Stimulated activated CD8-positive, alpha-beta memory T cell treated with anti-CD3 and anti-CD28 coated beads, Interleukin-4, amount 100 ng/mL, for 24 hours (primary cell): ENCODE measurements around the gene CYP24A1.

Source experiments
- DNase-seq: peaks from one replicate; pipeline ENCODE4 v3.0.0-alpha.2; 2020; ENCODE audit warnings: low read depth

CYP24A1 gene

DNA sequence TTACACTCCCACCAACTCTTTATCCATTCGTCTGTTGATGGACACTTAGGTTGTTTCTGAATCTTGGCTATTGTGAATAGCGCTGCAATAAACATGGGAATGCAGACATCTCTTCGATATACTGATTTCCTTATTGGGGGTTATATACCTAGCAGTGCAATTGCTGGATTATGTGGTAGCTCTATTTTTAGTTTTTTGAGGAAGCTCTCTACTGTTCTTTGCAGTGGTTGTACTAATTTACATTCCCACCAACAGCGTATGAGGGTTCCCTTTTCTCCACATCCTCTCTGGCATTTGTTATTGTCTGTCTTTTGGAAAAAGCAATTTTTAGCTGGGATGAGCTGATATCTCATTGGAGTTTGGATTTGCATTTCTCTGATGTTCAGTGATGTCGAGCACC, 29.5 kb upstream of the CYP24A1 start:
- DNase-seq, result no peak

DNA sequence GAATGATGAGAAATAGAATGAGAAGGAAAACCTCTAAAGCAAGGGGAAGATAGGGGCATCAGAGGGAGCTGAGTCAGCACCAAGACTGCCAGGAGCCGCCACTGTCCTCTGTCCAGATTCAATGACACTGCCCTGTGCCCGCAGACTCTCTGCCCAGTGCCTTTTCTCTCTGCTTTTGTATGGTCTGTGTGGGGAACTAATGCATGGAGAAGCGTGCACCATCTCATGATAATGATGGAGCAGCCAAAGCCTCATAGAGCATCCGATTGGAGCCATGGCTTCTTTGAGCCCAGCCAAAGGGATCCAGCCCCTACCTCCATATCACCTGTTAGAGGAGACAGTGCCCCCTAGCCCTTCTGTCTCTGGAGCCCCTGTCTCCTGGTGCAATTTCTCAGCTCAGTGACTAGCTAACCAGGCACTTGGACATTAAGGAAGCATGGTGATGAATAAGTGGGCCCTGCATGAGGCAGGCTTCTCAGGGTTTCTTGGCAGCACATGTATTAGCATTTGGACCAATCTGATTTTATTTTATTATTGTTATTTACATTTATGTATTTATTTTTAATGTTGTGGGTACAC, 27.6 kb upstream of the CYP24A1 start:
- no peak for DNase-seq

DNA sequence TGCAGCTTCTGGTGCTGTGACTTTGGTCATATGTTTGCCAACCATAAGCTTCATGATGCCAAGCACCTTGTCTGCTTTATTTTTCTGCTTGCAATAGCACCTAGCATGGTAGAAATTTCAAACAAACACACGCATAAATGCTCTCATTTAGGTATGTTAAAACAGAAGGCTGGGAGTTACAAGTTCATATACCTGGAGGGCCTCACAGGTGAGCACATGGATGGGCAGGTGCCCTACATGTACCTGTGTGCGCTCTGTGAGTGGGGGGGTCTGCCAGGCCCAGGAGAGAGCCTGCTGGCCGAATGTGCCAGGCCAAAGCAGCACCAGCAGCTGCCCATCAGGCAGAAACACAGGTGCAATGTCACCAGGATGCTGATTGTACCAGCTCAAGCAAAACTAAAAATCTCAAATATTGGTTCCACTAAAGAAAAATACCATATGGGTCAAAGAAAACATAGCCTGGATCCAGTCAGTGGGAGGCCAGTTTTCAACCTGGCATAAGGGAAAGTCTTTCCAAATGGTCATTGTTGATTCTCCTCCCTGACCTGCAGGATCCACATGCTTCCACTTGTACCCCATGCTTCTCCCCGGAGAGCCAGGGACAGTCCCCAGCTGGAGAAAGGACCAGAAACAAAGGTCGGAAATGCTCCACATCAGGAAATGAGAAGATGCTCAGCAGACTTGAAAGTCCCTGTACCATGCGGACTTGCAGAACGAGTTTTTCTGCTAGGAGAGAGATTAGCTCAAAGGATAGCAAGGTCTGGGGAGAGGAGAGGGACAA, 26.9 kb upstream of the CYP24A1 start:
- DNase-seq, result no peak

DNA sequence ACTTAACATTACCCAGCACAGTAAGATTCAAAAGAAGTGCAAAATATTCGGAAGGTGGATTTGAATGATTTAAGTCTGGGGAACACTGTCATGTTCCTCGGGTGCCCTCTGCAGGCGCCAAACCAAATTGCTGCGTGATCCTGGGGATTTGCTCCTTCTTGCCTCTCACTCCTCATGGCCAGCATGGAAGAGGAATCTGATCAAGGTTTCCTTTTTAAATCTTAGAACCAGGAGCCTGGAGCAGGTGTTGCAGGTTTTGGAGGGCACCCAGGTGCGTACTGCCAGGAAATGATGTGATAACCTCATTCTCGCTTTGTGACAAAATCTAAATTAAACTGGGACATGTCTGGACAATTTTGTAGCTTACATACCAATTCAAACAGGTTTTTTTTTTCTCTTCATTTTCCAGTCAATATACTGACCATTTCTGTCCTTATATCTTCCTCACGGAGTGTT, 26.0 kb upstream of the CYP24A1 start:
- peak; percentile 57 for DNase-seq

DNA sequence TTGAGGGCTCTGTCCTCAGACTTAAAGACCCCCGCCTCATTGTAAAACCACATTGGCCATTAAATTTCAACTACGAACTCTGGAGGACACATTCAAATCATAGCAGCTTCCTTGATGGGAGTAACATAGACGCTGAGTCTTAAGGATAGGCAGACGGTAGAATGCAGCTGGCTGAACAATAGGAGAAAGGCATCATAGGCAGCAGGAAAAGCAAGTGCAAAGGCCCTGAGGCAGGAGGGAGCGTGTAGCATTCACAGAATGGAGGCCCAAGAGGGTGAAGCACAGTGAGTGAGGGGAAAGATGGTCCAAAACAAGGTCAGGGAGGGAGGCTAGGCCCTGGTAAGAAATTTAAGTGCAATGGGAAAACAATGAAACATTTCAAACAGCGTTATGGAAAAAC, 25.5 kb upstream of the CYP24A1 start:
- no peak for DNase-seq

DNA sequence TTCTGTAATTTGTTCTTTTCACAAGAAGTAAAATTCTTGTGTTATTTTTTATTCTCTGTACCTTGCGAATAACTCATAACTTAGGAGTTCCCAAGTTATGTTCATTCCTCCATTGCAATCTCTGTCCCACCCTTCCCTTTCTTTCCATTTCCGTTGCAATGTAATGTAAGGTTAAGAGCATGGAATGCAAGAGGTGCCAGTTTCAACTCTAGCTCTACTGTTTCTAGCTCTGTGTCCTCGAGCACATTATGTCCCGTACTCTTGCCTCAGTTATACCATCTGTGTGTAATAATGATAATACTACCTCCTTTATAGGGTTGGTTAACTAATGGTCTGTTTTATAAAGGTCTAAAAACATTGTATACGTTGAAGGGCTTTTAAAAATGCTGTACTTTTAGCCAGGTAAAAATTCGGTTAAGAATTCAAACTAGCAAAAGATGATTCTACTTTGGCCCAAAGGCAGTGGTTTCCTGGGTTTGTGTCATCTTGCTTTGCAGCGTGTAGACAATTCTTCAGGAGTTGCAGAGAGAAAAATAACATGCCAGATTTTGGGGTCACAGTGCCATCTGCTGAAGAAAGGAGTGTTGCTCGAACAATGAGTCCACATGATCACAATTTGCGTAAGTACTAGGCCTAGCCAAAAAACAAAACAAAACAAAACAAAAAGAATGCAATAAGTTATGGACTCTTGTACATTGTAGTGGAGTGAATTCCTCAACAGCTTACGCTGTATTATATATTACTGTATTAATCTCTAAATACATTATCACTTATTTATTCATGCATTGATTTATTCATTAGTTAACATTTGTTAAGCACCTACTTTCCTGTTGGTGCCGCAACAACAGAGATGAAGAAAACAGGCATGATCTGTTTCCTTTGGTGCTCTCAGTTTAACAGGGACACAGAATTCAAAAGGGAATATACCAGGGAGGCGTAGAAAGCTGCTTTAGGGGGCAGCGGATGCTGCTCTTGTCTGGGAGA, 24.1 kb upstream of the CYP24A1 start:
- DNase-seq, result no peak

DNA sequence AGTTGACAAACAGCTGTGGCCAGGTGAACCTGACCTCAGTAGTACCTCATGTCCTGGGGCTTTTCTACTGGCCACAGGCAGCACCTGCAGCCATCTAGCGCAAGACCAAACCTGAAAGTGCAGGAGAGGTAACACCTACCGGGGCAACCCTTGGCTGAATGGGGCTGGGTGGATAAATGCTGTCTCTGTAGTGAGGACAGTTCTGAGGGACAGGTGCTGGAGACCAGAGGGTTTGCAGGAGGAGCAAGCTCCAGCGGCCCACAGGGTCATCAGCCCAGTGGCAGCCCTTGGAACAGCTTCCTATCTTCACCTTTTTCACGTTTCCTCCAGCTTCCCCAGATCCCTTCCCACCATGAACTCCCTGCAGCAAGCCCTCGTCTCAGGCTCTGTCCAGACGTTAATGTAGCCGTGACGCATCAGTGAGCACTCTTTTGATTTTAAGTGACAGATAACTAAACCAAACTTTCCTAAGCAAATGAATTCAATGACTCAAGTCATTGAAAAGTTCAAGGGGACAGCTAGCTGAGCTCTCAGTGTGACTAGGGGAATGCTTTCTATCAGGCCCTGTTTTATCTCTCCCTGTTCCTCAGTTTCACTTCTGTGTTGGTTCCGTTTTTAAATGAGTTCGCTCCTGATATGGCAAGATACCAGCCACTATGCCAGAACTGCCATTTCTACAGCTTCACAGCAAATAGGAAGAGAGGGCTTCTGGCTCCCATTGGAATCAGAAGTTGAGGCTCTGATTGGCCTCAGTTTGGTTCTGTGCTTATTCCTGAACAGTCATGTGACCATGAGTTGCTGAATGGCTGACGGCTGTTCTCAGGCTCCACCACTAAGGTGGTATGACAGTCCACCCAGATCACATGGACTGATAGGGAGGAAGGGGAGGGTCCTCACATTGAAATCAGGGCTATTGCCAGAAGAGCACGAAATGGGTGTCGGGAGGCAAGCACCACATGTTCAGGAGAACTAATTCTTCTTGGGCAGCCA, 22.0 kb upstream of the CYP24A1 start:
- DNase-seq, result no peak

DNA sequence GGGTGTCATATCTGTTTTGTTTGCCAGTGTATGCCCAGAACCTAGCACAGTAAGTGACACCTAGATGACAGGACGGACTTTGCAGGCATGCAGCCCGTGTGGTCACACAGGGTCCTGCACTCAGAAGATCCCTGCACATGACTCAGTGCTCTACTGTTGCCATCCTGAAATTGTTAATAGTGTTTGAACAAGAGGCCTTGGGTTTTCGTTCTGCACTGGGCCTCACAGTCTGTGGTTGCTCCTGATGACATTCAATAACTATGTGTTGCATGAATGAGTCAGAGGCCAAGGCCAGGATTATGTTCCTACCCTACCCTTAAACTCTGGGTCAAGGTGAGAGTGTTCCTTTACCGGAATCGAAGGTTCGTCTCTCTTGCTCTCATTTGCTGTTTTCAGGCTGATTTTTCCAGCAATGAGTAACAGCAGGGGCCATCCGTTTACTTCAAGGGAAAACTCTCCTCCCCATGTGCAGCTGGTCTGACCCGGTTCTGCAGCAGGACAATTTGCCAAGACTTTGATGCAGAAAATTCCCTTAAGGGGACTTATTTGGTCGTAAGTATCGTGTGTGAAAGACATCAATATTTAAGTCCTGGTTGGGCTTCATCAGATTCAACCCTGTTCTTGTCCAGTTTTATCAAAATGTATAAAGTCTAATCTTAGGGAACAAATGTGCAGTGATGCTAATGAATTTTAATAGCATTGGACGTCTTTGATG, 21.1 kb upstream of the CYP24A1 start:
- DNase-seq, result no peak

DNA sequence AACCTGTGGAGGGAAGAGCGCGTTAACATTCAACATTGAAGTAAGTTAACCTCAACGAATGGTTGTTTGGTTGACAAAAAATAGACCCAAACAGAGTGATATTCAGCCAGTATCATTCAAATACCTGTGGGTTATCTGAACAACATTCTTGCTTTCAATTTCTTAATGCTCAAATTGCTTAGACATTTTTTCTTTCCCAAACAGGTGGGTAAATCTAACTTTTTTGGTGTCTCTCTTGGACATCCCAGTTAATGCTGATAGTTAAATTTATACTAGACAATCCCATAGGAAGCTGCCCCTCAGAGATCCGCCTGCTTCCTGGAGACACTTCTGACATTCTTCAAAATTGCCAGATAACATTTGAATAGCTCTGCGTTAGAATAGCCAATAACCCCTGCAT, 20.0 kb upstream of the CYP24A1 start:
- DNase-seq, result no peak

DNA sequence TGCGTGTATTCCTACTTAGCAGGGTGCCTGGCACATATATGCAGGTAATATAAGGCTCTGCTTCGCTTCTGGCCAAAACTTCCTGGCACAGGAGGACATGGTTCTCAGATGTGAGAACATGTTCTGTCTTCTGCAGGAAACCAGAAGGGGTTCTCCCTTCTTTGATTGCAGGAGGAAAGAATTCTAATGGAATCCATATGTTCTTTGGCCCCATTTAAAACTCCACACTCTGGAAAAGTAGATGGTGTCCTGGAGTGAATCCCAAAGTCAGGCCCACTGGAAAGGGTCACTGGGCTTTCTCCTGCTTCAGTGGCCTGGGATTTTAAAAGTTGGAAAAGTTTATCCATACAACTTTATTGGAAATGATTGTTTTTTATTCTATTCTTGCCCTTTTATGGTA, 16.4 kb upstream of the CYP24A1 start:
- no peak for DNase-seq

DNA sequence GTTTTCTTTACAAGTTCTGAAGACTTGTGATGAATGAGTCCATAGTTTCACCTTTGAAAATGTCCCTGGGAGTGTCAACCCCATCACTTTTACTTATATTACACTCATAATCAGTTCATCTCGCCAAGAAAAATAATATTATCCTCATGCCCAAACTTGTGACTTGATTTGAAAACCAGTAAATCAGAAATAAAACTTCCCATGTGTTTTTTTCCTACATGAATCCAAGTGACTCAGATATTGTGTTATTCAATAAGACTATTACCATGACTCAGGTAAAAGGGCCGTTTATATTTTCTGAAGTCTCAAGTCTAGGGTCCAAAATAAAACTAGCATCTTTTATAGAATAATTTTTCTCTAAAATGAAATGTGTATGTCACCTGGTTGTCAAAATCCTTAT, 15.8 kb upstream of the CYP24A1 start:
- no peak for DNase-seq

DNA sequence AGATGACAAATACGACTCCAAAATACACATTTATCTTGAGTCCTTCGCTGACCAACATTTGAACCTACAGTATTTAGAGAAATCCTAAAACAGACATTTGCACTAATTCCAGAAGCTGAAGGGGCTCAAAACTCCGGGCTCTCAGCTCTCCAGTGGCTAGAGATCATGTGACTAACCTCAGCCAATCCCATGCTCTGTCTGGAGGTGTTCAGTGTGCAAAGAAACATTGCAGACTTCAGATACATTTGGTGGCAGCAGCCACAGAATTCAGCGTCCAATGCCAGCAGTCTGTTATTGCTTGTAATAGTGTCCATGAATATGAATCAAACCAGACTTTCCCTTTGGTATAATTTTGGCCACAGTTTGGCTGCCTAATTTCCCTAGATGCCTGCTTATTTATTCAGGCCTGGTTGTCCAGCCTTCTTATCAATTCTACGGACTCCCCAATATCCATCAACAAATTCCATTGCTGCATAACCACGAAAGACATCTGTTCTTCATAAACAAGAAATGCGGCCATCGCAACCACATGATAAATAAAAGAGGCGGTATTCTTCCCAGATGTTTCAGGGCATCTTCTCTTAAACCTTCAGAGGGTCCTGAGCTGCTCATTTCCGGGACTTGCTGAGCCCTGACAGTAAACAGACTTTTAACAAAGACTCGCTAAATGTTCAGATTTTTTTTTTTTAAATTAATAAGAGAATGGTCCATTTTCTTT, 14.5 kb upstream of the CYP24A1 start:
- no peak for DNase-seq

DNA sequence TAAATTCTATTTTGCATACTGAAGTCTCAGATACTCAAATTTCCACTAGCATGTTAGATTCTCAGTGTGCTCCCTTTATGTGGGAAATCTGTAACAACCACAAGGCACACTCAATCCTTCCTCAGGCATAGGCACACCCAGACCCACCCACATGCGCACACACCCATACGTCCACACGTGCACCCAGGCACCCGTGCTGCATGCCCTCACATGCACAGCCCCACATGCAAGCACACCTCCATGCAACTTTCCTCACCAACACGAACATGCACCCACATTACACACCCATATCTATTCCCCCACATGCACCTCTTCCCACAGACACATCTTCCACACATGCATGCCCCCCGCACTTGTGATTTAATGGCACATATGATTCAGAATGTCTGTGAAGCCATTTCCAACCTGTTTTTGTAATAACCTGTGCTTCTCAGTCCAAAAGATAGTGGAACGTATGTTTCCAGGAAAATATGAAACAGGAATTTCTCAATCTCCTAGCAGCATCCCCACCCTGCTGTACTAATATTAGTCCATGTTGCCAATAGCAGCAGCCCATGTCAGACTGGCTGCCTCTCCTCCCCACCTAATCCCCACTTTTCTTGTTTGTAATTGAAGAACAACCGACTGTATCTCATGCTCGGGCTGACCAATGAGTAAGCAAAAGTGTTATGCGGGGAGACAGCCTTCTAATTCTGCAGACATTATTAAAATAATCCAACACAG, 11.3 kb upstream of the CYP24A1 start:
- DNase-seq, result no peak

DNA sequence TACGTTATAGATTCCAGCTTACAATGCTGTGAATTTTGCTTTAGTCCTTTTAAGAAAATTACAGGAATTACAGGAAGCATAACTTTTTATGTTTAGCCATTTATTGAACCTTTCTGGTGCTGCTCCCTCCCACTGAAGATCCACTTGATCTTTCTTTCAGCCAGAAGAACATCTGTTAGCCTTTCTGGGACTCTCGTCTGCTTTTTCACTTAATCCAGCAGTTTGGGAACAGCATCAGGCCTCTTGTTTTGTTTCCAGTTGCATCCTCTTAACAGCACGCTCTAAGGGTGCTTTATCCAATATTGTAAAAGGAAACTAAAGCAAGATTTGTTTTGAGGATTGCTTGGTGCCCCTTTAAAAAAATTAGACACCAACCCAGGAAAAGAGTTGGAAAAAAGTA, 10.3 kb upstream of the CYP24A1 start:
- DNase-seq, result no peak

DNA sequence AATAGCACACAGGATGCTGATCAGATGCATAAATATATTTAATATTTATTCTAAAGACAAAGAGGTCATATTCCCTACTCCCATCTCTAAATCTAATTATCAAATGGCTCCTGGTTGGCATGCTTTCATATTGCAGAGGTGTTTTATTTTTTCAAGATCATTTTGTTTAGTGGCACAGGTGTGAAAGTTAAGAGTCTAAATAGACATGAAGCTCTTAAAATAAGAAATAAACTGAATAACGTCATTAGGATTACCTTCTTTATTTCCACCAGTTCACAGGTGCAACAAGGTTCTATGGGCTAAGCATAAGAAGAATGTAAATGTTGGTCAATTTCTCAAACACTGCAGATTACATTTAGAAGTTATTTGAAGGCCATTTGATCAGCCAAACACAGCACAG, 7.1 kb upstream of the CYP24A1 start:
- no peak for DNase-seq

DNA sequence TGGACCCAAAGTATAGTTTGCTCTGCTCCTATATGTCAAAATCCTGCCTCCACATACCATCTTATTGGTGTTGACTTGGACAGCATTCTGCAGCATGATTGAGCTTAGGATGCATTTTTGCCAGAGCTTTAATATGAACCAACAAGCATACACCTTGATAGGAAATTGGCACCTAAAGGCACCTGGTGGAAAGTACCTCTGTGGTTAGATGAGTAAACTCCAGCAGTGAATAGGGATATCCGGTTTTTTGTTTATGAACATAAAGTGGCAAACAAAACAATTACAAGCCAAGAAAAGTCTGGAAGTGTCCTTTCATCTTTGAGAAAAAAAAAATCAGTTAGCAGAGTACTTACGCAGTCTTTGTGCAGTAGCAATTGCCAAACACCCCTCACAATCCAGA, 6.2 kb upstream of the CYP24A1 start:
- DNase-seq, result no peak

DNA sequence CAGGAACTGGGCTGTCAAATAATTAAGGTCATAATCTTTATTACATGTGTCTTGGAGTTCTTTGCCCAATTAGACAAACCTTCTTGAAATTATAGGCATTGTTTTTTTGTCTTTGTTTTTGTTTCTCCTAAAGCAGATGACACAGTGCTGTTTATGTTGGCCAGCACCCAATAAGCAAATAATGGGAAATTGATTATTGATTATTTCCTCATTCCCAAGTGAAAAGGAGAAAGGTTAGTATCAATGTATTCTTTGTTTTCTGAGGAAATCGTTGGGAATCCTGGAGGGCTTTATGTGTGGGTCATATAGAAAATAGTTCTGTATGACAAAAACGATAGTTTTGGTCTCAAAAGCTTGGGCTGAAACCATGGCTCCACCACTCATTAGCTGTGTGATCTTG, 4.5 kb upstream of the CYP24A1 start:
- DNase-seq, result no peak

DNA sequence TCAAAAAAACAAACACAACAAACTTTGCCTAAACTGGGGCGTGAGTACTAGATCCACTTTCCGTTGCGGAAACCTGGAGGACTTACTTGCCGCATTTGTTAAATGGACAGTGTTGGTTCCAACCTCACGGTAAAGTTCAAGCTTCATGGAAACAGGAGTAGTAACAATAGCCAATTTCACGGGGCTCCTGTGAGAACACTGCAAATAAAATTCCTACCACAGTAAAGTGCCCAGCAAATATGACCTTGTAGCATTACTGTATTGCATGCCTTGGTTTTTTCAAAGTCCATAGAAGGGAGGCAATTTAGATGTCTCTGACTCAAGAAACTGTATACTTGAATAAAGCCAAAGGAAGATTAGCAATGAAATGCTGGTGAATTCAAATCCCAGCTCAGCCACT, 3.6 kb upstream of the CYP24A1 start:
- no peak for DNase-seq

DNA sequence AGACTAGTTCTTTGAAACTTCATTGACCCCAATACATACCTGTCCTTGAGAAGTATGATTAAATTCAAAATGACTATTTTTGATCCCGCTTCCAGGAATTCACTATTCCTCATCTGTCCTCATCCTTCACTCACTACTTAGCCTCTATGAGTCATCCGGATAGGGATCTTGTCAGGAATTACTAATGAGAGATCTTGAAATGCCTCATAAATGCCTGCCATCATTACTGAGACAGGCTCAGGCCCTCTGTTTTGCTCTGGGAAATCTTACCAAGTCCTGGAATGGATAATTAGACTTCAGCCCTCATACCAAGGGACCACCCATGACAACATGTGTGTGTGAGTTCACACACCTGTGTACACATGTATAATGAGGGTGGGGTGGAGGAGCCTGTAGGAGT, 2.8 kb upstream of the CYP24A1 start:
- DNase-seq, result no peak
